GM23338 (cell line): ENCODE data around the gene CMIP. TPM values are rescaled to one million over a fixed set of nuclear protein-coding genes. Genes with fewer than 3 reads are reported as not detected.

ENCODE experiments used
- ATAC-seq: fragments of 200-7000 bp; cut with Tn5 transposase; 3 replicates; pipeline ENCODE4 v1.9.1; 2020
- DNase-seq: peaks from one replicate; pipeline ENCODE4 v3.0.0-alpha.2; 2015; ENCODE audit warnings: low spot score
- H2AFZ ChIP-seq: fragments of 200-600 bp; sonication (generic); 2 replicates; pipeline ENCODE4 v1.8.0; 2016; ENCODE audit warnings: antibody characterized with exemption, mild to moderate bottlenecking, moderate library complexity
- H3F3A ChIP-seq: fragments of 200-600 bp; sonication (generic); replicated peaks from 2 replicates; pipeline ENCODE4 v1.8.0; 2017; ENCODE audit warnings: antibody characterized with exemption, mixed run types, low read depth
- H3K27ac ChIP-seq: fragments of 200-600 bp; sonication (generic); 2 replicates; pipeline ENCODE4 v1.6.1; 2016; ENCODE audit warnings: low read depth
- H3K27me3 ChIP-seq: fragments of 200-600 bp; sonication (generic); 2 replicates; pipeline ENCODE4 v1.8.0; 2016; ENCODE audit warnings: mild to moderate bottlenecking, mixed run types, moderate library complexity; ENCODE audit not compliant: insufficient read depth
- H3K36me3 ChIP-seq: fragments of 200-600 bp; sonication (generic); 2 replicates; pipeline ENCODE4 v1.8.0; 2016; ENCODE audit warnings: mild to moderate bottlenecking; ENCODE audit not compliant: insufficient read depth
- H3K4me1 ChIP-seq: fragments of 200-600 bp; sonication (generic); 2 replicates; pipeline ENCODE4 v1.8.0; 2016; ENCODE audit warnings: mild to moderate bottlenecking, moderate library complexity; ENCODE audit not compliant: insufficient read depth
- H3K4me2 ChIP-seq: fragments of 200-600 bp; sonication (generic); 2 replicates; pipeline ENCODE4 v1.7.1; 2017; ENCODE audit warnings: mixed run types
- H3K4me3 ChIP-seq: fragments of 200-600 bp; sonication (generic); 2 replicates; pipeline ENCODE4 v1.6.1; 2016; ENCODE audit warnings: mixed run types
- H3K79me2 ChIP-seq: fragments of 200-600 bp; sonication (generic); replicated peaks from 2 replicates; pipeline ENCODE4 v1.8.0; 2017; ENCODE audit warnings: mild to moderate bottlenecking; ENCODE audit not compliant: insufficient read depth
- H3K9me2 ChIP-seq: fragments of 200-600 bp; sonication (generic); 2 replicates; pipeline ENCODE4 v1.8.0; 2017; ENCODE audit not compliant: insufficient read depth
- H4K20me1 ChIP-seq: fragments of 200-600 bp; sonication (generic); replicated peaks from 2 replicates; pipeline ENCODE4 v1.8.0; 2017; ENCODE audit warnings: mild to moderate bottlenecking; ENCODE audit not compliant: insufficient read depth
- H3K27ac Mint-ChIP-seq: 2 replicates; pipeline ENCODE4 v1.8.0; 2020; ENCODE audit warnings: inconsistent platforms, mild to moderate bottlenecking, moderate library complexity, mixed read lengths
- H3K27me3 Mint-ChIP-seq: 3 replicates; pipeline ENCODE4 v1.8.0; 2022; ENCODE audit warnings: low read depth, mild to moderate bottlenecking, moderate library complexity, mixed read lengths, inconsistent platforms; ENCODE audit not compliant: insufficient read depth, poor library complexity
- H3K36me3 Mint-ChIP-seq: 3 replicates; pipeline ENCODE4 v1.8.0; 2021; ENCODE audit warnings: low read depth, mild to moderate bottlenecking, inconsistent platforms, moderate library complexity, mixed read lengths
- H3K4me1 Mint-ChIP-seq: 3 replicates; pipeline ENCODE4 v1.8.0; 2020; ENCODE audit warnings: mild to moderate bottlenecking, inconsistent platforms, mixed read lengths
- H3K4me3 Mint-ChIP-seq: 3 replicates; pipeline ENCODE4 v1.8.0; 2021; ENCODE audit warnings: moderate library complexity, mild to moderate bottlenecking, inconsistent platforms, mixed read lengths
- H3K9me3 Mint-ChIP-seq: 3 replicates; pipeline ENCODE4 v1.8.0; 2020; ENCODE audit warnings: moderate library complexity, mild to moderate bottlenecking, inconsistent platforms, mixed read lengths
- CREB1 ChIP-seq: fragments of 250-450 bp; sonication (Bioruptor Pico); IDR thresholded peaks from 2 replicates; pipeline ENCODE4 v1.5.0; 2020; ENCODE audit warnings: low read depth, mild to moderate bottlenecking, moderate library complexity
- CTCF ChIP-seq, 2 experiments: fragments of 200-600 bp in 1 of 2; sonication (generic) in 1 of 2; conservative IDR thresholded peaks; 2 replicates each; pipeline versions ENCODE4 v1.5.1 to v1.6.1; 2016 to 2017; ENCODE audit warnings: antibody characterized with exemption in 2 of 2, low read depth in 2 of 2, mild to moderate bottlenecking in 2 of 2, moderate library complexity in 1 of 2
- ETS1 ChIP-seq: IDR thresholded peaks from 2 replicates; pipeline ENCODE4 v1.6.1; 2016; ENCODE audit warnings: antibody characterized with exemption
- EZH2 ChIP-seq: fragments of 200-600 bp; sonication (generic); IDR thresholded peaks from one replicate; pipeline ENCODE4 v1.8.0; 2017; ENCODE audit warnings: antibody characterized with exemption, mild to moderate bottlenecking, low read depth; ENCODE audit not compliant: unreplicated experiment
- EZH2phosphoT487 ChIP-seq: fragments of 200-600 bp; sonication (generic); IDR thresholded peaks from one replicate; pipeline ENCODE4 v1.8.1; 2018; ENCODE audit warnings: antibody characterized with exemption; ENCODE audit not compliant: unreplicated experiment
- JUNB ChIP-seq: IDR thresholded peaks from one replicate; pipeline ENCODE4 v1.6.1; 2016; ENCODE audit warnings: antibody characterized with exemption; ENCODE audit not compliant: unreplicated experiment
- NANOG ChIP-seq: IDR thresholded peaks from 2 replicates; pipeline ENCODE4 v1.6.1; 2016; ENCODE audit warnings: antibody characterized with exemption, borderline replicate concordance
- POLR2AphosphoS5 ChIP-seq: IDR thresholded peaks from 2 replicates; pipeline ENCODE4 v1.6.1; 2016; ENCODE audit warnings: antibody characterized with exemption, low read depth
- REST ChIP-seq: IDR thresholded peaks from one replicate; pipeline ENCODE4 v1.6.1; 2018; ENCODE audit warnings: antibody characterized with exemption; ENCODE audit not compliant: unreplicated experiment
- STAT1 ChIP-seq: IDR thresholded peaks from one replicate; pipeline ENCODE4 v1.6.1; 2016; ENCODE audit warnings: antibody characterized with exemption; ENCODE audit not compliant: unreplicated experiment
- ZNF114 ChIP-seq: fragments of 250-450 bp; sonication (Bioruptor Pico); IDR thresholded peaks from 2 replicates; pipeline ENCODE4 v1.5.0; 2020; ENCODE audit warnings: mild to moderate bottlenecking, moderate library complexity
- ZNF331 ChIP-seq: fragments of 250-450 bp; sonication (Bioruptor Pico); IDR thresholded peaks from 2 replicates; pipeline ENCODE4 v1.5.0; 2020; ENCODE audit warnings: low read depth, mild to moderate bottlenecking, moderate library complexity
- ZNF462 ChIP-seq: fragments of 250-450 bp; sonication (Bioruptor Pico); IDR thresholded peaks from 2 replicates; pipeline ENCODE4 v1.5.0; 2020; ENCODE audit warnings: mild to moderate bottlenecking, moderate library complexity
- polyA plus RNA-seq: library from polyadenylated mRNA; unstranded; fragments of >200 nt; fragmentation: Nextera tagmentation; extraction: Ambion mirVana; gene quantifications from 2 replicates; pipeline ENCODE4 v1.2.1, GENCODE V29; 2016
- total RNA-seq: library from RNA; depleted of rRNA; stranded (reverse); fragments of >200 nt; shearing (Covaris generic); gene quantifications from 2 replicates; pipeline ENCODE4 v1.2.3, GENCODE V29; 2014

The CMIP gene
- total and polyA plus RNA-seq, 2 experiments from 2014 or later, result 9.5 to 62.3 TPM

- no peak for TF ChIP-seq EZH2phosphoT487
- no peak for TF ChIP-seq ZNF462
- TF ChIP-seq STAT1, result no peak
- no peak for TF ChIP-seq ZNF114
- TF ChIP-seq NANOG, result no peak
- no peak for TF ChIP-seq ETS1
- TF ChIP-seq REST, result no peak
- TF ChIP-seq CREB1 (CRISPR knock-in tag), result no peak
- no peak for TF ChIP-seq POLR2AphosphoS5
- TF ChIP-seq JUNB, result no peak
- TF ChIP-seq ZNF331 (CRISPR knock-in tag), result no peak
- TF ChIP-seq EZH2, result no peak
- no peak for TF ChIP-seq CTCF (conservative IDR thresholded peaks at IDR 0.05; ENCODE audit: low read depth in 2 of 2)
- no peaks in the 10 kb centered on the region for H3K36me3 Mint-ChIP-seq
- no peaks in the 10 kb centered on the region for H4K20me1 ChIP-seq
- H3K27me3 Mint-ChIP-seq, result peaks cover 12% of the 10 kb centered on the region
- H3K27ac ChIP-seq, result no peak overlapping the region
- H3K27ac Mint-ChIP-seq, result no peak overlapping the region
- peaks cover 33% of the 10 kb centered on the region for H3K4me1 Mint-ChIP-seq
- ATAC-seq (no peak), DNase-seq (no peak)
- peaks cover 7% of the 10 kb centered on the region; the same call in 2 of the 3 replicates for H3K9me3 Mint-ChIP-seq
- no peaks in the 10 kb centered on the region for H3K27me3 ChIP-seq
- no peaks in the 10 kb centered on the region for H3K36me3 ChIP-seq
- H3K4me1 ChIP-seq, result peaks cover 16% of the 10 kb centered on the region
- no peak overlapping the region for H3K4me3 ChIP-seq
- 0 out of 2 replicates have a peak, but pooled peaks cover 9% of the 10 kb centered on the region for H3K9me2 ChIP-seq
- no peak overlapping the region for H3K4me3 Mint-ChIP-seq
- H3F3A ChIP-seq, result peaks cover 10% of the 10 kb centered on the region; the same call in 1 of the 2 replicates
- H2AFZ ChIP-seq, result no peak overlapping the region
- H3K79me2 ChIP-seq, result no peaks in the 10 kb centered on the region
- no peak overlapping the region for H3K4me2 ChIP-seq
Measured at GRCh38 chr16:81733295-81733694, 288.7 kb downstream of the CMIP start.
